Muscle layer of colon (tissue), 2 donors: ENCODE results near the gene RECQL5.
"Not testable (repeated sequence)": the region's sequence is repeated elsewhere in the genome, so short reads cannot be mapped to it uniquely, and the experiment has no call there.

Experiments used
- H3K27ac ChIP-seq: one replicate; pipeline ENCODE4 v1.7.0; 2013; ENCODE audit warnings: low read depth, mild to moderate bottlenecking, low read length, moderate library complexity
- H3K27me3 ChIP-seq, 2 donors: one replicate each; pipeline ENCODE4 v1.7.0; 2013; ENCODE audit warnings: low read length in 2 of 2, mild to moderate bottlenecking in 2 of 2; ENCODE audit not compliant: insufficient read depth in 2 of 2, control insufficient read depth in 1 of 2
- H3K36me3 ChIP-seq: one replicate; pipeline ENCODE4 v1.7.0; 2013; ENCODE audit warnings: mild to moderate bottlenecking, low read length; ENCODE audit not compliant: insufficient read depth
- H3K4me1 ChIP-seq: one replicate; pipeline ENCODE4 v1.7.0; 2013; ENCODE audit warnings: mild to moderate bottlenecking, low read length; ENCODE audit not compliant: insufficient read depth
- H3K4me3 ChIP-seq, 2 donors: one replicate each; pipeline ENCODE4 v1.7.0; 2013; ENCODE audit warnings: low read length in 2 of 2, low read depth in 1 of 2, mild to moderate bottlenecking in 1 of 2, moderate library complexity in 1 of 2
- H3K9ac ChIP-seq: one replicate; pipeline ENCODE4 v1.7.0; 2013; ENCODE audit warnings: low read length
- H3K9me3 ChIP-seq: one replicate; pipeline ENCODE4 v1.7.0; 2013; ENCODE audit warnings: mild to moderate bottlenecking, low read length
- donor health status: abdominal sarcoma.
- donor health status: Adenocarcinoma of cecum.

RECQL5 gene

GRCh38 chr17:75638039-75638438, 28.9 kb downstream of the RECQL5 start:
- not testable (repeated sequence) for H3K27ac ChIP-seq, H3K9me3 ChIP-seq, H3K4me3 ChIP-seq, H3K36me3 ChIP-seq, H3K27me3 ChIP-seq, H3K9ac ChIP-seq
- H3K4me1 ChIP-seq = peaks cover 15% of the 10 kb centered on the region

GRCh38 chr17:75637551-75637950, 29.4 kb downstream of the RECQL5 start:
- peaks cover 20% of the 10 kb centered on the region for H3K4me1 ChIP-seq

GRCh38 chr17:75637143-75637538, 29.8 kb downstream of the RECQL5 start:
- Histone ChIP-seq H3K4me3 (no peak overlapping the region), H3K4me1 (peaks cover 23% of the 10 kb centered on the region), H3K27me3 (no peaks in the 10 kb centered on the region), H3K36me3 (no peaks in the 10 kb centered on the region), H3K9me3 (no peaks in the 10 kb centered on the region), H3K9ac (no peak overlapping the region), H3K27ac (no peak overlapping the region)

More at GRCh38 chr17:75637551-75637950, 29.4 kb downstream of the RECQL5 start:
- Histone ChIP-seq H3K27me3 (no peaks in the 10 kb centered on the region), H3K9ac (no peak overlapping the region), H3K27ac (no peak overlapping the region), H3K36me3 (peaks cover 3% of the 10 kb centered on the region), H3K4me3 (no peak overlapping the region), H3K9me3 (no peaks in the 10 kb centered on the region)

GRCh38 chr17:75636381-75637142, 30.4 kb downstream of the RECQL5 start:
- Histone ChIP-seq H3K9me3 (no peaks in the 10 kb centered on the region), H3K4me1 (peaks cover 23% of the 10 kb centered on the region), H3K4me3 (no peak overlapping the region), H3K36me3 (no peaks in the 10 kb centered on the region), H3K27ac (no peak overlapping the region), H3K9ac (no peak overlapping the region), H3K27me3 (no peaks in the 10 kb centered on the region)

GRCh38 chr17:75635610-75636202, 31.2 kb downstream of the RECQL5 start:
- Histone ChIP-seq H3K27ac (no peak overlapping the region), H3K9me3 (no peaks in the 10 kb centered on the region), H3K4me1 (peaks cover 23% of the 10 kb centered on the region), H3K9ac (no peak overlapping the region), H3K27me3 (no peaks in the 10 kb centered on the region), H3K4me3 (no peak overlapping the region), H3K36me3 (no peaks in the 10 kb centered on the region)

GRCh38 chr17:75634754-75635609, 32.0 kb downstream of the RECQL5 start:
- Histone ChIP-seq H3K27ac (no peak overlapping the region), H3K4me1 (peaks cover 23% of the 10 kb centered on the region), H3K9ac (no peak overlapping the region), H3K27me3 (no peaks in the 10 kb centered on the region), H3K4me3 (peak overlapping the region in 1 of 2 donors; percentile 27), H3K36me3 (no peaks in the 10 kb centered on the region), H3K9me3 (no peaks in the 10 kb centered on the region)

GRCh38 chr17:75634376-75634740, 32.6 kb downstream of the RECQL5 start:
- no peaks in the 10 kb centered on the region for H3K27me3 ChIP-seq
- peaks cover 23% of the 10 kb centered on the region for H3K4me1 ChIP-seq
- H3K9me3 ChIP-seq = no peaks in the 10 kb centered on the region
- H3K36me3 ChIP-seq = no peaks in the 10 kb centered on the region
- no peak overlapping the region for H3K27ac ChIP-seq
- H3K9ac ChIP-seq = no peak overlapping the region
- H3K4me3 ChIP-seq = peak overlapping the region; percentile 4 to 27

GRCh38 chr17:75633486-75634375, 33.2 kb downstream of the RECQL5 start:
- no peaks in the 10 kb centered on the region for H3K9me3 ChIP-seq
- H3K9ac ChIP-seq = no peak overlapping the region
- H3K4me1 ChIP-seq = peaks cover 23% of the 10 kb centered on the region
- H3K4me3 ChIP-seq = peak overlapping the region in 1 of 2 donors; percentile 27
- no peaks in the 10 kb centered on the region for H3K27me3 ChIP-seq
- H3K27ac ChIP-seq = peak overlapping the region; percentile 48
- H3K36me3 ChIP-seq = no peaks in the 10 kb centered on the region

- Histone ChIP-seq H3K36me3 (no peaks in the 10 kb centered on the region), H3K4me3 (peak within 1 kb of the TSS; percentile 4 to 27), H3K27ac (peak within 1 kb of the TSS; percentile 48), H3K4me1 (peaks cover 23% of the 10 kb centered on the region), H3K27me3 (no peaks in the 10 kb centered on the region), H3K9ac (no peak within 1 kb of the TSS), H3K9me3 (no peaks in the 10 kb centered on the region)
Observed at GRCh38 chr17:75632863-75633485, 34.0 kb downstream of the RECQL5 start, which contains the start of gene SMIM5. SMIM5 (plus strand) TSS chr17:75633434; CDS start chr17:75640202, 6,768 bp downstream.

GRCh38 chr17:75632428-75632827, 34.5 kb downstream of the RECQL5 start:
- Histone ChIP-seq H3K4me3 (no peak overlapping the region), H3K36me3 (no peaks in the 10 kb centered on the region), H3K9me3 (no peaks in the 10 kb centered on the region), H3K9ac (no peak overlapping the region), H3K27ac (no peak overlapping the region), H3K4me1 (peaks cover 23% of the 10 kb centered on the region), H3K27me3 (no peaks in the 10 kb centered on the region)
